Measurements from ENCODE around the gene MSI2.
A peak's percentile ranks its signal among the peaks of the same experiment; 100 is the strongest.

Gene MSI2

GRCh38 chr17:57550016-57550415, 293.7 kb downstream of the MSI2 start:
- DNase-seq, result no peak

GRCh38 chr17:57550668-57551315, 294.5 kb downstream of the MSI2 start:
- DNase-seq, result no peak

GRCh38 chr17:57551321-57552079, 295.2 kb downstream of the MSI2 start:
- DNase-seq, result no peak

DNA sequence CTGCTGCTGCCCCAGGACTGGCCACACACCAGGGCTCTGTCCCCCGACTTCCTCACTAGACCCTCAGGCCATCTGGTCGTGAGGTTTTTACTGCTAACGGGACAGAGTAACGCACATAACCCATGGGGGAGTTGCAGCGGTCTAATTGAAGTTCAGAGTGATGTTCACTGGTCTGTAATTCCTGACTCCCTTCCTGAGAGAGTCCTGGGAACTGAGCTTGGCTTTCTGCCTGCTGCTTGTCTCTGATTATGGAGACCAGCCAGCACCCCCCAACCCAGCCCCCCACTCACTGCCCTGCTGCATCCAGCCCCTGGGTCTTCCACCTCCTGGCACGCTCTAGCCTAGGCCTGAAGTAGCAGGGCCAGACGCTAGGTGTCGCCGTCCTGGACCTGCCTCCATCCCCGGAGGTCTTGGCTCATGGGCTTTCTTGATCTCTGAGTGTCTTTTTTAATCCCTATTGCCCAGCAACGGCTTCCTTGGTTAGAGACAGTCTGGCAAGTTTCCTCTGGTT, 295.8 kb downstream of the MSI2 start:
- no peak for DNase-seq

- no peak for DNase-seq
Measured at GRCh38 chr17:57553526-57553925, 297.2 kb downstream of the MSI2 start.

- DNase-seq, result no peak
Measured at GRCh38 chr17:57553991-57554825, 297.9 kb downstream of the MSI2 start.

DNA sequence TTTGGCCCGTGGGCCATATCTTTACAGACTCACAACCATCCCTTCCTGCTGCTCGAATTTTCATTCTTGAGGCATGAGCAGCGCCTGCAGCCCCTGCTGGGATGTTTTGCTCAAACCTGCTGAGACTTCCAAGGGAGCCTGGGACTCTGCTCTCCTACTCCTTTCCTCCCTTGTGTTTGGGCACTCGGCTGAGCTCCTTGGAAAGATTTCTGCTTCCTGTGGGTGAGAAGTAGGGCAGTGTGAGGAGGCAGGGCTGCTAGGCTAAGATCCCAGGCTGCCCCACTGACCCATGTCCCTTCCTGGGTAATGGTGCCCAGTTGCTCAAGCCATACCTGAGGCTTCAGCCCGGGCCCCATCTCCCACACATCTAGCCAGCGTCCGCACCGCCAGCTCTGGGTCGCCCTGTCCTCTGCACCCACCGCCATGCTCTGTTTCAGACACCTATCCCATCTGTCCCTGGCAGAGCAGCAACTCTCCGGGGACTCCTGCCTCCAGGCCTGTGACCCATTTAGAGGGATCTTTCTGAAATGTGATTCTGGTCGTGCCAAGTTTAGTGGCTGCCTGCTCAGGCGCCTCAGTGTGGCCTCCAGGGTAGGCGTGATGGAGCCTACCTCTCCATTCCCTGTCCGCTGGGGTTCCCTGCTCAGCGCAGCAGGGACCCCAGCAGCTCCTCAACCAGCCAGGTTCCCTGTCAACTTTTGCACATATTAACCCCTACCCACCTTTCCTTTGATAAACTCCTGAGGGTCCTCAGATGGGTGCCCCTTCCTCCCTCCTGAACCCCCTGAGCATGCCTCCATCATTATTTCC, 298.7 kb downstream of the MSI2 start:
- no peak for DNase-seq

- DNase-seq, result no peak
Measured at GRCh38 chr17:57555636-57556175, 299.4 kb downstream of the MSI2 start.

DNA sequence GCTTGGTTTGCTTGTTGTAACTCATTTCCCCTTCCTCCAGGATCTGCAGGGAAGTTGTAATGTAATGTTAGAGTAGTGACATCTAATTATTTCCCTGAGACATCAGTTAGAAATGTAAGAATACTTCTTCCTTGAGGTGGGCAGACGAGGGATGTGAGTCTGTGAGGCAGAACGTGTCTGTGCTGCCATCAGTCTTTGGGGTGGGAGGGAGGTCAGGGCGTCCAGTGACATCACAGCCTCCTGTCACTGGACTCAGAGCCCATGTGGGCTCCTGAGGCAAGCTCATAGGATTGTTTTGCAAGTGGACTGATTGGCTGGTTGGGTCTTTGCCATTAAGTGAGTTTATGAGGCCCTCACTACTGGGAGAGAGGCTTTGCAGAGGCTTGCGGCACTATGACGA, 300.0 kb downstream of the MSI2 start:
- DNase-seq, result no peak

DNA sequence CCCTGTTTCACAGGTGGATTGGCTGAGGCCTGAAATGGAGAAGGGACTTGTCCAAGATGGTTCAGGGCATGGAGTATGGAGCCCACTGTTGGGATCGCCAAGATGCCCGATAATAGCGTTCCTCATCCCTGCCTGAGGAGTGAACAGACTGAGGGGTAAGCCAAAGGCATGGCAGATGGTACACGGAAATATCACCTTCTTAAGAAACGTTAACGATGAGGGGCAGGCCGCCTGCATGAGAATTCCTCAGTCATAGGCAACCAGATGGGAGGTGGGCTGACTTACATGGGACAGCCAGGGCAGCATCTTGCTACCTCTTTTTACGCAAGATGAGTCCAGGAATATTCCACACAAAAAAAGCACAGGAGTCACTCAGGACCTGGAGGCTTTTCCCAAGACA, 300.7 kb downstream of the MSI2 start:
- no peak for DNase-seq

- no peak for DNase-seq
Measured at GRCh38 chr17:57557416-57557815, 301.1 kb downstream of the MSI2 start.

DNA sequence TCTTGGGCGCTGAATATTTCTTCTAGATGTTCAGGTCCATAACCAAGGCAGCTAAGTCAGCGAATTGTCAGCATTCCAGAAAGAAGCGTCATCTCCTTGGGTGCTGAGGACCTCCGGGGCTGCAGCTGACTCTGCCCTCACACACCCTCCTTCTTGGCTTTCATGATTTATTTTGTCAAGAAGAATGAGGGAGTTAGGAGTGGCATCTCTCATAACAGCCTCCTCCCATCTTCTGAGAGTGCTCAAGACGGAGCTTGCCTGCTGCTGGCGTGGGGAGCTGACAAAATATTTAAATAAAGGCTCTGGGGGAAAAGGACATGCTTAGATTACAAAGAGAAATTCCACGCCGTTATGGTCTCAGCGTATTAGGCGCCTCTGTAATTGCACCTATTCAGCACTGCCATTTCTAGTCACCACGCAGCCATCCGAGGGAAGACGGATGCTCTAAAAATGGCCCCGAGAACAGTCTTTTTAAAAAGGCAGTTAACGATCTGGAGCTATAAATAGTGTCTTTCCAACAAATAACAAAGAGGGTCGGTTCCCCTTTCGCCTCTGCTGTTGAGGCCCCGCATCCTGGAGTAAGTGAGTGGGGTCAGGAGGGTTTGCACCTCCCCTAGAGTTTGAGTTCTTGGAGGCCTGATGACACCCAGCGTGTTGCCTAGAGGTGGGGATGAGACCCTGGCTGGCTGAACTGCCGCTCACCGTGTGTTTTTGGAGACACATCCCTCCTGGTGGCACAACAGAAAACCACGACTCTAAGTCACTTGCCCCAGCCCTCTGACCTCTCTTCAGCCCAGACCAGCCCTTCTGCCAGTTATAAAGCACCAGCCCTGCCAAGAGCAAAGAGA, 301.7 kb downstream of the MSI2 start:
- no peak for DNase-seq

- DNase-seq, result no peak
Measured at GRCh38 chr17:57559226-57559625, 302.9 kb downstream of the MSI2 start.

DNA sequence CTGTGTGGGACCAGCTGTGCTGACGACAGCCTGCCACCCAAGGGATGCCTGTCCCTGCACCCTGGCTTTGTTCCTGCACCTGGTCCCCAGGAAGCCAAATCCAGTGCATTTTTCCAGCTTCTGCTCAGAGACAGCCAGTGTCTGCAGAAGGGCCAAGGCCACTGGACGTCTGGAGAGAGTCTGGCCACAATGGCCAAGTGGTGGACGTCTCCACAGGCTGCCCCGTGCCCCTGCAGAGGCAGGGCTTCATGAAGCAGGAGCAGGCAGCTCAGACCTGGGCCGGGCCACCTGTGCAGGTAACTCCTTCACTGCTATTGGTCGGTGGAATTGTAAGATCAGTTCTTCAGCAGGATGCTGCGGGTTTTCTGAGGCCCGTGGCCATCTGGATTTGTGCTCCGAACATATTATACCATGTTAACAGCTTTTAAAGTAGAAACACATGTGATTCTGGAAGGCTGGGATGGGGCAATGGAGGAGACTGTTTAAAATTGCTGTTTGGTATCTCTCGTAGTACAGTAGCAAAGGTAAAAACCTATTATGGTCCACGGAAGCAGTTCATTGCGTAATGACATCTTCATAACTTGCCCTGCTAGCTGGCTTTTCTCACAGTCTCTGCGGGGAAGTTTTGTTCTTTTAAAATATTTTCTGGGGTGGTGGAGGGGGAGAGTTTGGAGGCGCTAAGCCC, 303.5 kb downstream of the MSI2 start:
- no peak for DNase-seq

GRCh38 chr17:57560319-57560705, 304.0 kb downstream of the MSI2 start:
- DNase-seq, result no peak

GRCh38 chr17:57561072-57561861, 304.9 kb downstream of the MSI2 start:
- DNase-seq, result peak; percentile 52

- DNase-seq, result no peak
Measured at GRCh38 chr17:57562184-57562698, 305.9 kb downstream of the MSI2 start.

- DNase-seq, result no peak
Measured at GRCh38 chr17:57563958-57564357, 307.6 kb downstream of the MSI2 start.

GRCh38 chr17:57565176-57565575, 308.9 kb downstream of the MSI2 start:
- no peak for DNase-seq

DNA sequence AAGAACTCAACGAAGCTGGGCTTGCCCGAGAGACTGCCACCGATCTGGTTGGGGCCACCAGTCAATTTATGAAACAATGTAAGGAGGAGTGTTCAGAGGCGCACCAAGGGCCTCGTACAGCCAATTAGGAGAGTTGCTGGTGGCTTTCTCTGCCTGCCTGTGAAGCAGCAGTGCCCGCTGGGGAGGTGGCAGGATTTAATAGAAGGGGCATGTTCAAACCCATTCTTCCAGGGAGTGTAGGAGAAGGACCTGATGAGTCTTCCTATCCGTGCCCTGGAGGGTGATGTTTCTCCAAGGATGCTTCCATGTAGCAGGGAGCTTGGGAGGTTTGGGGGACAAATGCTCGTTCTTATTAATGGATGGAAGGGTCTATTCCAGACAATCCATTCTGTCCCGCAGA, 310.4 kb downstream of the MSI2 start:
- no peak for DNase-seq
